Thyroid gland (tissue), 4 donors: ENCODE measurements around the gene CABP2.

Experiments
- POLR2A ChIP-seq, 2 donors: fragments of 450-650 bp; IDR thresholded peaks; one replicate each; pipeline ENCODE4 v1.6.1; 2017; ENCODE audit warnings: antibody characterized with exemption in 2 of 2, mild to moderate bottlenecking in 2 of 2, moderate library complexity in 1 of 2
- TF ChIP-seq, protein P1 (sequence below), 6 experiments: fragments of 200-600 bp in 3 of 6; fragments of 450-650 bp in 3 of 6; sonication (generic) in 3 of 6; IDR thresholded peaks; one replicate each; pipeline ENCODE4 v1.5.1; 2016 to 2019; ENCODE audit warnings: antibody characterized with exemption in 6 of 6, mild to moderate bottlenecking in 2 of 6, inconsistent platforms in 1 of 6, moderate library complexity in 1 of 6

DNA sequence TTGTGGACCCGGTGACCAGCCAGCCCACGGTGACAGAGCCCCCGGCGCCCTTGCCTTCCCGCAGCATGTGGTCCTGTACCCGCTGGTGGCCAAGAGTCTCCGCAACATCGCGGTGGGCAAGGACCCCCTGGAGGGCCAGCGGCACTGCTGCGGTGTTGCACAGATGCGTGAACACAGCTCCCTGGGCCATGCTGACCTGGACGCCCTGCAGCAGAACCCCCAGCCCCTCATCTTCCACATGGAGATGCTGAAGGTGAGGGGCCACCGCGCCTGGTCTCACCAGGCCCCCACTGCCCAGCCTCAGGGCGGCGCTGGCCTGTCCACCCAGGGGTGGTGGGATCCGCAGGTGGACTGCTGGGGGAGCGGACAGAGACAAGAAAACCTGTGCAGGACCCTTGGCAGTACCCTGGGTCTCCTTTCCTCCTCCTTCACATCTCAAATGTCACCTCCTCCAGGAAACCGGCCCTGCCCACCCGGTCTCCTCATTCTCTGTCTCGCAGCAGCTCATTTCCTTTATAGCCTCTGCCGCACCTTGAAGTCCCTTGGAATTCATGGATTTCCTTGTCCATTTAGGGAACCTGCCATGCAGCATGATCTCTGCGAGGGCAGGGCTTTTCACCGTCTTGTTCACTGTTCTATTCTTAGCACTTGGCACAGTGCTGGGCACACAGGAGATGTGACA is 33.9 kb downstream of the CABP2 start:
- TF ChIP-seq, protein P1, sequence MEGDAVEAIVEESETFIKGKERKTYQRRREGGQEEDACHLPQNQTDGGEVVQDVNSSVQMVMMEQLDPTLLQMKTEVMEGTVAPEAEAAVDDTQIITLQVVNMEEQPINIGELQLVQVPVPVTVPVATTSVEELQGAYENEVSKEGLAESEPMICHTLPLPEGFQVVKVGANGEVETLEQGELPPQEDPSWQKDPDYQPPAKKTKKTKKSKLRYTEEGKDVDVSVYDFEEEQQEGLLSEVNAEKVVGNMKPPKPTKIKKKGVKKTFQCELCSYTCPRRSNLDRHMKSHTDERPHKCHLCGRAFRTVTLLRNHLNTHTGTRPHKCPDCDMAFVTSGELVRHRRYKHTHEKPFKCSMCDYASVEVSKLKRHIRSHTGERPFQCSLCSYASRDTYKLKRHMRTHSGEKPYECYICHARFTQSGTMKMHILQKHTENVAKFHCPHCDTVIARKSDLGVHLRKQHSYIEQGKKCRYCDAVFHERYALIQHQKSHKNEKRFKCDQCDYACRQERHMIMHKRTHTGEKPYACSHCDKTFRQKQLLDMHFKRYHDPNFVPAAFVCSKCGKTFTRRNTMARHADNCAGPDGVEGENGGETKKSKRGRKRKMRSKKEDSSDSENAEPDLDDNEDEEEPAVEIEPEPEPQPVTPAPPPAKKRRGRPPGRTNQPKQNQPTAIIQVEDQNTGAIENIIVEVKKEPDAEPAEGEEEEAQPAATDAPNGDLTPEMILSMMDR (IDR thresholded peaks at IDR 0.05): no peak
- no peak for TF ChIP-seq POLR2A (IDR thresholded peaks at IDR 0.05)
